ENCODE results near the gene ITGAX. TPM values are rescaled to one million over a fixed set of nuclear protein-coding genes. Genes with fewer than 3 reads are reported as not detected.
A peak's percentile ranks its signal among the peaks of the same experiment; 100 is the strongest.

Gene ITGAX
- total RNA-seq, 1 donor, result not detected

- TF ChIP-seq, protein P1, sequence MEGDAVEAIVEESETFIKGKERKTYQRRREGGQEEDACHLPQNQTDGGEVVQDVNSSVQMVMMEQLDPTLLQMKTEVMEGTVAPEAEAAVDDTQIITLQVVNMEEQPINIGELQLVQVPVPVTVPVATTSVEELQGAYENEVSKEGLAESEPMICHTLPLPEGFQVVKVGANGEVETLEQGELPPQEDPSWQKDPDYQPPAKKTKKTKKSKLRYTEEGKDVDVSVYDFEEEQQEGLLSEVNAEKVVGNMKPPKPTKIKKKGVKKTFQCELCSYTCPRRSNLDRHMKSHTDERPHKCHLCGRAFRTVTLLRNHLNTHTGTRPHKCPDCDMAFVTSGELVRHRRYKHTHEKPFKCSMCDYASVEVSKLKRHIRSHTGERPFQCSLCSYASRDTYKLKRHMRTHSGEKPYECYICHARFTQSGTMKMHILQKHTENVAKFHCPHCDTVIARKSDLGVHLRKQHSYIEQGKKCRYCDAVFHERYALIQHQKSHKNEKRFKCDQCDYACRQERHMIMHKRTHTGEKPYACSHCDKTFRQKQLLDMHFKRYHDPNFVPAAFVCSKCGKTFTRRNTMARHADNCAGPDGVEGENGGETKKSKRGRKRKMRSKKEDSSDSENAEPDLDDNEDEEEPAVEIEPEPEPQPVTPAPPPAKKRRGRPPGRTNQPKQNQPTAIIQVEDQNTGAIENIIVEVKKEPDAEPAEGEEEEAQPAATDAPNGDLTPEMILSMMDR (IDR thresholded peaks at IDR 0.05; ENCODE audit: insufficient read depth, low read length), result no peak
- H3K4me3 ChIP-seq (ENCODE audit: low read depth, low read length), result no peak overlapping the region
- DNase-seq (ENCODE audit: low read depth), result no peak
These were observed 21.7 kb downstream of the ITGAX start for GRCh38 chr16:31376705-31377104.

- TF ChIP-seq, protein P1 (IDR thresholded peaks at IDR 0.05; ENCODE audit: insufficient read depth, low read length), result no peak
- DNase-seq (ENCODE audit: low read depth), result no peak
- H3K4me3 ChIP-seq (ENCODE audit: low read depth, low read length), result no peak overlapping the region
These were observed 22.4 kb downstream of the ITGAX start for GRCh38 chr16:31377210-31377903.

- no peak for DNase-seq (ENCODE audit: low read depth)
- H3K4me3 ChIP-seq (ENCODE audit: low read depth, low read length), result no peak overlapping the region
- TF ChIP-seq, protein P1 (IDR thresholded peaks at IDR 0.05; ENCODE audit: insufficient read depth, low read length), result no peak
These were observed 25.2 kb downstream of the ITGAX start for GRCh38 chr16:31380201-31380600.

GRCh38 chr16:31382485-31383161 lies 27.6 kb downstream of the ITGAX start:
- DNase-seq (ENCODE audit: low read depth), result peak; percentile 42
- TF ChIP-seq, protein P1 (IDR thresholded peaks at IDR 0.05; ENCODE audit: insufficient read depth, low read length), result peak; percentile 66
- H3K4me3 ChIP-seq (ENCODE audit: low read depth, low read length), result no peak overlapping the region

- TF ChIP-seq, protein P1 (IDR thresholded peaks at IDR 0.05; ENCODE audit: insufficient read depth, low read length), result no peak
- no peak for DNase-seq (ENCODE audit: low read depth)
- no peak overlapping the region for H3K4me3 ChIP-seq (ENCODE audit: low read depth, low read length)
These were observed 30.7 kb downstream of the ITGAX start for GRCh38 chr16:31385680-31386079.

DNA sequence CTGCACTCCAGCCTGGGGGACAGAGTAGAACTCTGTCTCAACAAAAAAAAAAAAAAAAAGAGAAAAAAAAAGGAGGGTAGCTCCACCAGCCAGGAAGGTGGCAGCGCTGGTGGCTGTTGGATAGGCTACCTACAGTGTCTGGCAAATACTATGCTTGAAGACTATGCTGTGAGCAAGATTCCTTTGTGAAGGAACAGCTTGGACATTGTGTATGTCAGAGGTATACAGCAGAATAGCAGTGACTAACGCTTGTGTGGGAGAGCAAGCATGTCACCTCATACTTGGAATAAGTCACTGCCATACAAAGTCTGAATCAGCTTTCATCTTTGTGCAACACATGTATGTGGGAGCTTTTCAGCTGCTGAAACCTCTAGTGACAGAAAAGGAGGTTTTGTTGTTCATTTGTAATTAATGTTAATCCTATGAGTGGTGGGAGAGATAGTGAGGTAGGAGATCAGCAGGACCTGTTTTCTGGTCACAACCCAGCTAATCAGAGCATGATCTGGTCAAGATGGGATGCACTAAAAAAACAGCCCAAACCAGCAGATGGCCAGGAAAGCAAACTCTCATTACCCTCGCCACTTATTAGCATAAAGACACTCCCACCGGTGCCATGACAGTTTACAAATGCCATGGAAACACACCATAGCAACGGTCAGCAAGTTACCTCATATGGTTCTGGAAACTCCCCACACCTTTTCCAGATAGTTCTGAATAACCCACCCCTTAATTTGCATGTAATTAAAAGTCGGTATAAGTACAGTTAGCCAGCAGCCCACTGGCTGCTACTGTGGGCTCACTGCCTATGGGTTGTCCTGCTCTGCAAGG lies 31.4 kb downstream of the ITGAX start:
- DNase-seq (ENCODE audit: low read depth), result peak; percentile 32

More for the DNA sequence above, 31.4 kb downstream of the ITGAX start:
- TF ChIP-seq, protein P1 (IDR thresholded peaks at IDR 0.05; ENCODE audit: insufficient read depth, low read length), result no peak
- H3K4me3 ChIP-seq (ENCODE audit: low read depth, low read length), result no peak overlapping the region

All from fibroblast of the aortic adventitia (primary cell).